ENCODE measurements around the gene ERP44. TPM values are rescaled to one million over a fixed set of nuclear protein-coding genes. Genes with fewer than 3 reads are reported as not detected.
"Not testable (repeated sequence)": the region's sequence is repeated elsewhere in the genome, so short reads cannot be mapped to it uniquely, and the experiment has no call there.

Gene ERP44
- total RNA-seq, 1 experiment from 2014 or later, result 14.8 TPM

DNA sequence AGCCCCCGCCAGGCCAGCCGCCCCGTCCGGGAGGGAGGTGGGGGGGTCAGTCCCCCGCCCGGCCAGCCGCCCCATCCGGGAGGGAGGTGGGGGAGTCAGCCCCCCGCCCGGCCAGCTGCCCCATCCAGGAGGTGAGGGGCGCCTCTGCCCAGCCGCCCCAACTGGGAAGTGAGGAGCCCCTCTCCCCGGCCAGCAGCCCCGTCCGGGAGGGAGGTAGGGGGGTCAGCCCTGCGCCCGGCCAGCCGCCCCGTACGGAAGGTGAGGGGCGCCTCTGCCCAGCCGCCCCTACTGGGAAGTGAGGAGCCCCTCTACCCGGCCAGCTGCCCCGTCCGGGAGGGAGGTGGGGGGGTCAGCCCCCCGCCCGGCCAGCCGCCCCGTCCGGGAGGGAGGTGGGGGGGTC is 30.8 kb downstream of the ERP44 start:
- H3K36me3 ChIP-seq (replicated peaks; ENCODE audit: control insufficient read depth, insufficient read depth, low read length); H3K27me3 ChIP-seq (ENCODE audit: control insufficient read depth, insufficient read depth, low read length); DNase-seq; H3K4me3 ChIP-seq (ENCODE audit: insufficient read depth, low read depth, low read length): not testable (repeated sequence)

DNA sequence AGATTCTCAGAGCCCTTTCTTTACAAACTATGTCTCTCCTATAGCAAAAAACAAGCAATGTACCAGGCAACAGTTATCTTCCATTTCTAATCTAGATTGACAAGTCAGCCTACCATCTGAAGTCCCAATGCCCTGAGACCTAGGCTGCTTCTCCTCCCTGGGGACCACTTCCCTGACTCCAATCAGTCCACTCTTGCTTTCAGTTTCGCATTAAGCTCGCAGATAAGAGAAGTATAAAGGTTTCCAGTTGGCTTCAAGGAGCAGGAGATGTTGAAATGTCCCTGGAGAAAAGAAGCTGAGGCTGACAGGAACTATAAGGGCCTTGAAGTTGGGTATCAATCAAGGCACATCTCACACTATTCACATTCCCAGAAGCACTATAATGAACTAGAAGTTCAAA is 32.3 kb downstream of the ERP44 start:
- Histone ChIP-seq H3K27me3 (ENCODE audit: control insufficient read depth, insufficient read depth, low read length) (no peaks in the 10 kb centered on the region), H3K4me3 (ENCODE audit: insufficient read depth, low read depth, low read length) (no peak overlapping the region), H3K36me3 (replicated peaks; ENCODE audit: control insufficient read depth, insufficient read depth, low read length) (no peaks in the 10 kb centered on the region)
- DNase-seq, result no peak

DNA sequence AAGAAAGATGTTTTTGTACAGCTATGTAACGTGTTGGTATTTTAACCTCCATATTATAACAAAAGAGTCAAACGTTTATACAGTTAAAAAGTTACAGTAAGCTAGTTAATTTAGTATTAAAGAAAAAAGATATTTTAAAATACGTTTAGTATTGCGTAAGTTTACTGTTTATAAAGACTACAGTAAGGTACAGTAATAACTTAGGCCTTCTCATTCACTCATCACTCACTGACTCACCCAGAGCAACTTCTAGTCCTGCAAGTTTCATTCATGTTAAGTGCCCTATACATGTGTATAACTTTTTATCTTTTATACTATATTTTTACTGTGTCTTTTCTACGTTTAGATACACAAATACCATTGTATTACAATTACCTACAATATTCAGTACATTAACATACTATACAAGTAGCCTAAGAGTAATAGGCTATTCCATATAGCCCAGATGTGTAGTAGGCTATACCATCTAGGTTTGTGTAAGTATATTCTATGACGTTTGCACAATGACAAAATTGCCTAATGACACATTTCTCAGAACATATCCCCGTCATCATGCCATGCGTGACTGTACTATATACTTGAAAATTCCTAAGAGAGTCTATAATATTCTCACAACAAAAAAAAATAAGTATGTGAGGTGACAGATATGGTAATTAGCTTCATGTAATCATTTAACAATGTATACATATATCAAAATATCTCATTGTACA is 33.8 kb downstream of the ERP44 start:
- no peaks in the 10 kb centered on the region for H3K36me3 ChIP-seq (replicated peaks; ENCODE audit: control insufficient read depth, insufficient read depth, low read length)
- H3K4me3 ChIP-seq (ENCODE audit: insufficient read depth, low read depth, low read length), result no peak overlapping the region
- DNase-seq, result no peak
- H3K27me3 ChIP-seq (ENCODE audit: control insufficient read depth, insufficient read depth, low read length), result no peaks in the 10 kb centered on the region

- DNase-seq, result peak; percentile 24
- H3K27me3 ChIP-seq (ENCODE audit: control insufficient read depth, insufficient read depth, low read length), result no peaks in the 10 kb centered on the region
- no peaks in the 10 kb centered on the region for H3K36me3 ChIP-seq (replicated peaks; ENCODE audit: control insufficient read depth, insufficient read depth, low read length)
- H3K4me3 ChIP-seq (ENCODE audit: insufficient read depth, low read depth, low read length), result no peak overlapping the region
Observed at GRCh38 chr9:100063185-100063584, 35.6 kb downstream of the ERP44 start.

GRCh38 chr9:100062683-100063082 is 36.1 kb downstream of the ERP44 start:
- DNase-seq; H3K4me3 ChIP-seq (ENCODE audit: insufficient read depth, low read depth, low read length); H3K36me3 ChIP-seq (replicated peaks; ENCODE audit: control insufficient read depth, insufficient read depth, low read length); H3K27me3 ChIP-seq (ENCODE audit: control insufficient read depth, insufficient read depth, low read length): not testable (repeated sequence)

DNA sequence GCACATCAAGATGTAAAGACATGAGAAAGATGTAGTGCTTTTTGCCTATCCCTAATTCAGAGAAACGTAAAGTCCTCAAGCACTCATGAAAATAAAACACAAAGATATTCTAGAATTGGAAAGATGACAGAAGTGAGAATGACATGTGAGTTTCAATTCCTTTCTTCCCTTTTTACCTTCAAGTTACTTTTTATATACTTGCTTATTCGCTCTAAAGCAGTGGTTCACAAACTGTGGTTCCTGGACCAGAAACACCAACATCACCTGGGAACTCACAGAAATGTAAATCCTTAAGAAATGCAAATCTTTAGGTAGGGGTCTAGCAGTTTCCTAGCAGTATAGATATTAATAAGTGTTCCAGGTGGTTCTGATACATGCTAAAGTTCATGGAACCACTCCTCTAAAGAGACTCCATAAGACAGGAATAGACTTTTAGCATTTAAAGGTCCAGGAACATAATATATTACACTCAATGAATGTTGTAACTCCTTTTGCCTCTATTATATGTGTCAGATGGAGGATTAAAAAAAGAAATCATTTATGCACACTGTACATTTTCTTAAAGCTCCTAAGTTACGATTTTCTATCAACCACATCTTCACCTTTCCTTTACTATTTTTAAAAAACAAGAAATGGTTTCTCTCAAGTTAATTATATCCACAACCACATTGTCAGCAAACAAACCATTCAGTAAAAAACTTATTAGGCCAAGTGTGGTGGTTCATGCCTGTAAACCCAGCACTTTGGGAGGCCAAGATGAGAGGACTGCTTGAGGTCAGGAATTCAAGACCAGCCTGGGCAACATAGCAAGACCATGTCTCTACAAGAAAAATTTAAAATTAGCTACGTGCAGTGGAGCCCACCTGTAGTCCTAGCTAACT is 39.9 kb downstream of the ERP44 start:
- Histone ChIP-seq H3K36me3 (replicated peaks; ENCODE audit: control insufficient read depth, insufficient read depth, low read length) (no peaks in the 10 kb centered on the region), H3K27me3 (ENCODE audit: control insufficient read depth, insufficient read depth, low read length) (no peaks in the 10 kb centered on the region), H3K4me3 (ENCODE audit: insufficient read depth, low read depth, low read length) (no peak overlapping the region)
- no peak for DNase-seq

GRCh38 chr9:100057624-100058023 is 41.2 kb downstream of the ERP44 start:
- Histone ChIP-seq H3K4me3 (ENCODE audit: insufficient read depth, low read depth, low read length) (no peak overlapping the region), H3K36me3 (replicated peaks; ENCODE audit: control insufficient read depth, insufficient read depth, low read length) (no peaks in the 10 kb centered on the region), H3K27me3 (ENCODE audit: control insufficient read depth, insufficient read depth, low read length) (no peaks in the 10 kb centered on the region)
- DNase-seq, result no peak

- Histone ChIP-seq H3K36me3 (replicated peaks; ENCODE audit: control insufficient read depth, insufficient read depth, low read length) (no peaks in the 10 kb centered on the region), H3K27me3 (ENCODE audit: control insufficient read depth, insufficient read depth, low read length) (no peaks in the 10 kb centered on the region), H3K4me3 (ENCODE audit: insufficient read depth, low read depth, low read length) (no peak overlapping the region)
- no peak for DNase-seq
Observed at GRCh38 chr9:100056561-100056960, 42.2 kb downstream of the ERP44 start.

DNA sequence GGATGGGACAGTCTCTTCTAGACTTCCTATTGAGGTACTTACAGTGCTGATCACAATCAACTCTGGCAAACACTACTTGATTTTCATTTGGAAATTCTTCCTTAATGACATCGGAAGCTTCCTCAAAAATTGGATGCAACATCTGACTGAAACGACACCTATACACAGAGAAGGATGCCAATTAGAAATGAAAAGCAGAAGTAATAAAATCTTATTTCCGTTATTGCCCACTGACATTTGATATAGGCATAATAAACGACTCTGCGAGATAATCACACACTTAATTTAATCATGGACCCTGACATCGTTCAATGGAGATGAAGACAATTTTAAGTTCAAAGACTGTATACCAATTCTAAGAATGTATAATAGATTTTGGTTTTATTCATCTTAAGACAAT is 46.4 kb downstream of the ERP44 start:
- no peaks in the 10 kb centered on the region for H3K36me3 ChIP-seq (replicated peaks; ENCODE audit: control insufficient read depth, insufficient read depth, low read length)
- H3K4me3 ChIP-seq (ENCODE audit: insufficient read depth, low read depth, low read length), result no peak overlapping the region
- no peak for DNase-seq
- H3K27me3 ChIP-seq (ENCODE audit: control insufficient read depth, insufficient read depth, low read length), result no peaks in the 10 kb centered on the region

- no peak overlapping the region for H3K4me3 ChIP-seq (ENCODE audit: insufficient read depth, low read depth, low read length)
- no peaks in the 10 kb centered on the region for H3K36me3 ChIP-seq (replicated peaks; ENCODE audit: control insufficient read depth, insufficient read depth, low read length)
- no peak for DNase-seq
- no peaks in the 10 kb centered on the region for H3K27me3 ChIP-seq (ENCODE audit: control insufficient read depth, insufficient read depth, low read length)
Observed at GRCh38 chr9:100049551-100049950, 49.2 kb downstream of the ERP44 start.

DNA sequence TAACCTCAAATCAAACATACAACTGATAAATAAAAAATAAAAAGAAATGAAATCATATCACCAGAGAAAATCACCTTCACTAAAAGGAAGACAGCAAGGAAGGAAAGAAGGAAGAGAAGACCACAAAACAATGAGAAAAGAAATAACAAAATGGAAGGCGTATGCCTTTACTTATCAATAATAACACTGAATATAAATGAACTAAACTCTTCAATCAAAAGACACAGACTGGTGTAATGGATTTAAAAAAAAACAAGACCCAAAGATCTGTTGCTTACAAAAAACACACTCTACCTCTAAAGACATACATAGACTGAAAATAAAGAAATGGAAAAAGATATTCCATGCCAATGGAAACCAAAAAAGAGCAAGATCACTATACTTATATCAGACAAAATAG is 60.3 kb downstream of the ERP44 start:
- Histone ChIP-seq H3K36me3 (replicated peaks; ENCODE audit: control insufficient read depth, insufficient read depth, low read length) (no peaks in the 10 kb centered on the region), H3K27me3 (ENCODE audit: control insufficient read depth, insufficient read depth, low read length) (no peaks in the 10 kb centered on the region), H3K4me3 (ENCODE audit: insufficient read depth, low read depth, low read length) (no peak overlapping the region)
- no peak for DNase-seq

- DNase-seq, result no peak
- no peaks in the 10 kb centered on the region for H3K27me3 ChIP-seq (ENCODE audit: control insufficient read depth, insufficient read depth, low read length)
- no peak overlapping the region for H3K4me3 ChIP-seq (ENCODE audit: insufficient read depth, low read depth, low read length)
- no peaks in the 10 kb centered on the region for H3K36me3 ChIP-seq (replicated peaks; ENCODE audit: control insufficient read depth, insufficient read depth, low read length)
Observed at GRCh38 chr9:100033877-100034551, 64.8 kb downstream of the ERP44 start.

GRCh38 chr9:100030548-100030947 is 68.3 kb downstream of the ERP44 start:
- no peaks in the 10 kb centered on the region for H3K27me3 ChIP-seq (ENCODE audit: control insufficient read depth, insufficient read depth, low read length)
- no peak overlapping the region for H3K4me3 ChIP-seq (ENCODE audit: insufficient read depth, low read depth, low read length)
- H3K36me3 ChIP-seq (replicated peaks; ENCODE audit: control insufficient read depth, insufficient read depth, low read length), result no peaks in the 10 kb centered on the region
- no peak for DNase-seq

DNA sequence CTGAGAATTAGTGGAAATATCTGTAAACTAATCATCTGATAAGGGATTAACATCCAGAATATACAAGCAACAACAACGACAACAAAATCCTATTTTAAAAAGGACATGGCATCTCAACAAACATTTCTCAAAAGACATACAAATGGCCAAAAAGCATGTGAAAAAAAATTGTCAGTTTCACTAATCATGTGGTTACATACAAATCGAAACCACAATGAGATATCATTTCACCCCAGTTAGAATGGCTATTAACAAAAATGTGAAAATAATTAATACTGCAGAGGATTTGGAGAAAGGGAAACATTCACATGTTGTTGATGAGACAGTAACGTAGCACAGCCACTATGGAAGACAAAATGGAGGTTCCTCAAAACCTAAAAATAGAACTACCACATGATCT is 69.5 kb downstream of the ERP44 start:
- H3K4me3 ChIP-seq (ENCODE audit: insufficient read depth, low read depth, low read length), result no peak overlapping the region

More for the DNA sequence above, 69.5 kb downstream of the ERP44 start:
- Histone ChIP-seq H3K27me3 (ENCODE audit: control insufficient read depth, insufficient read depth, low read length) (no peaks in the 10 kb centered on the region), H3K36me3 (replicated peaks; ENCODE audit: control insufficient read depth, insufficient read depth, low read length) (no peaks in the 10 kb centered on the region)
- DNase-seq, result no peak
